Medulla oblongata (tissue), 1 donor: ENCODE measurements around the gene STKLD1.

Source experiments
- DNase-seq: peaks from one replicate; pipeline ENCODE4 v3.0.0-alpha.2; 2015; ENCODE audit errors: extremely low spot score

Gene STKLD1

DNA sequence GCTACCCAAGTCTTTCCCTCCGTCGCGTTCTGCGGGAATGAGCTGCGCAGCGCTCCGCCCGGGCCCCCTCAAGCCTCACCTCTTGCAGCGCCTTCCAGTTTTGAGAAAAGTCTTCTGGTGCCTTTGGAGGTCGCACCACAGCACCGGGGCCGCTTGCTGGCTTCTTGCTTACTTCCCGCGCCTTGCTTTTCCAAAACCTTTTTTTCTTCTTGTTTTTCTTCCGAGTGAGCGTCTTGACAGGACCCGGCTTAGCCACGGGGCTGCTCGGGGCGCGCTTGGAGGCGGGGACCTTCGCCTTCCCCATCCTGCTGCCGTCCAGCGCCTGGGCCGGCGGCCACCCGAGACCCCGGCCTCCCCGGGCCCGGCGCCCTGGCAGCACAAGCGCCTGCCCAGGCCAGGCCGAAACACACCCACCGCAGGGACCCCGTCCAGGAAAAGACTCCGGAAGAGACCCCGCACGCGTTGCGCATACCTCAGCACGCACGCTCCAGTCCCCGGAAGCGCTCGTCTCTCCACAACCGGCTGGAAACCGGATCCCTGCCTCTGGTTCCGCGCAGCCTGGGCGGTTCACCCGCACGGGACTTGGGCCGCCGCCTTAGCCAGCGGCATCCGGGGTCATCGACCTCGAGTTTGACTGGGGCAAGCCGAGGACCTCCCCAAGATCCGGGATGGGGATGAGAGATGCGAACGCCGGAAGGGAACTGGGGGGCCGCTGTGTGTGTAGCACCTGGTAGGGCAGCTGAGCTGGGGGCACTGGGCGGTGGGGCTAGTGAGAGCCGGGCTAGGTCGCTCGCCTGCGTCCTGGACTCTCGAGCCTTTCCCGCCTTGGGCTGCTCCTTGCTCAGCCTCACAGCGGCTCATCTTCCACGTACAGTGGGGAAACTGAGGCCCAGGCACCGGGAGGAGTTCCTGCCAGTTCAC lies 41.6 kb downstream of the STKLD1 start, which contains the start of gene REXO4:
Gene REXO4, minus strand, starts transcription at position 470 of the 921 bp plus-strand sequence. Its CDS starts 166 bp downstream, at position 304.
- DNase-seq: peak; percentile 76

DNA sequence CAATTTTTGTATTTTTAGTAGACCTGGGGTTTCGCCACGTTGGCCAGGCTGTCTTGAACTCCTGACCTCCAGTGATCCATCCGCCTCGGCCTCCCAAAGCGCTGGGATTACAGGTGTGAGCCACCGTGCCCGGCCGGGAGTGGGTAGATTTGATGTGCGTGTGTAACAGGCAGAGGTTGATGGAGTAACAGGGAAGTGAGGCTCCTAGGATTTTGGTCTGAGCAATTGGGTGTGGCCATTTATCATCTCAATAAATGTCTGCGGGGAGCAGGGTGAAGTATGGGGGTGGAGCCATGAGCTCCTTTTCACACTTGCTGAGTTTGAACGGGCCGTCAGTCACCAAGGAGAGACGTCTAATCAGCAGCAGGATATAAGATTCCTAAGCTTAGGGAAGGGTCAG lies 42.8 kb downstream of the STKLD1 start:
- DNase-seq: no peak

DNA sequence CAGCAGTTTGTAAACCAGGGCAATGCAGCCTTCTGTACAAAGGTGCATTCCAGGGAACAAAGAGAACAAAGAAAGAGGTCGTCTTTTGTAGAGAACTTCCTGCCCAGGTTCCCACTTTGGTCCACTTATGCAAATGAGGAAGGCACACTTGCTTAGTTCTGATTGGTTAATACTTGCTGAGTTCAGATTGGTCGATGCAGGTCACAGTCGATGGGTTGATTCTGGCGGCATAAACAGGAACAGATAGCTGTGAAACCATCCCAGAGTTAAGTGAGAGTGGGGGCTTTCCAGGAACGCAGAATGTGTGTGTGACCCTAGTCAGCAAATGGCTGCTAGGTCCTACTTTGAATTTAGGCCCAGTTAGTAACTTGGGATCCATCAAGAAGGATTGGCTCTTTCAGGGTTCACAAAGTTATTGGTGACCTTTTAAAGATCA lies 44.2 kb downstream of the STKLD1 start:
- no peak for DNase-seq

DNA sequence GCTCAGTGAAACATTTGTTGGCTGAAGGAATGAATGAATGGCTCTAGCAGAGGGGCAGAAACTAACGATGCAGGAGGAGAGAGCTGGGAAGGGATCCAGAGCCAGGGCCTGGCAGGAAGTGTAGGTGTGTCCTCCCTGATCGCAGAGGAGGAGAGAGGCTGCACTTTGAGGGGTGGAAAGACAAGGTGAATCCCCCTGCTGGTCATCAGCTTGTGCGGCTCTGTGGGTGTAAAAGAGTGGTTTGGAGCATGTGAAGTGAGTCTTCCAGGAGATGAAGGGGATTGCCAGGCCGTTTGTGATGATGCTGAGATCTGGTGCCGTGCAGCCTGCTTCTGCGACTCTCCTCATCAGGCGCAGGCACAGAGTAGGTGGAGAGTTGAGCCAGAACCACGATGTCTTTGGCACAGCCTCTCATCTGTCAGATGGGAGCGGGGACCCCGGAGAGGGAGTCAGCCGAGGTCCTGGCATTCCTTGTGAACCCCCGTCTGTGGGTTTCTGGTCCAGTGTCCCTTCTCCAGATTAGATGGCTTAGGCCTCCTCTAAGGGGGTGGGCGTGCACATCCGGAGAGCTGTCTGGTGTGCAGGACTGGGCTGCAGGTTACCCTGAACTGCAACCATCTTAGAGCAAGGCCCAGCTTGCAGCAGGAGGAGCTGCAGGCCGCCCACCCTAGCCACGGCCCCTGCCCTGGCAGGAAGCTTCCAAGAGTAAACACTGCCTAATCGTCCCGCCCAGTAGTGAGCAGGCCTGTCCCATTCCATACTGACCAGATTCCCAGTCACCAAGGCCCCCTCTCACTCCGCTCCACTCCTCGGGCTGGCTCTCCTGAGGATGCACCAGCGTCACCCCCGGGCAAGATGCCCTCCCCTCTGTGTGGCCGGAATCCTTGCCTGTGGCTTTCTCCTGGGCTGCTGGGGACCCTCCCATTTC lies 45.7 kb downstream of the STKLD1 start, which contains the start of gene ADAMTS13:
Gene ADAMTS13, plus strand, starts transcription at position 753 of the 928 bp plus-strand sequence. Its CDS starts 77 bp downstream, at position 830.
- DNase-seq: no peak

DNA sequence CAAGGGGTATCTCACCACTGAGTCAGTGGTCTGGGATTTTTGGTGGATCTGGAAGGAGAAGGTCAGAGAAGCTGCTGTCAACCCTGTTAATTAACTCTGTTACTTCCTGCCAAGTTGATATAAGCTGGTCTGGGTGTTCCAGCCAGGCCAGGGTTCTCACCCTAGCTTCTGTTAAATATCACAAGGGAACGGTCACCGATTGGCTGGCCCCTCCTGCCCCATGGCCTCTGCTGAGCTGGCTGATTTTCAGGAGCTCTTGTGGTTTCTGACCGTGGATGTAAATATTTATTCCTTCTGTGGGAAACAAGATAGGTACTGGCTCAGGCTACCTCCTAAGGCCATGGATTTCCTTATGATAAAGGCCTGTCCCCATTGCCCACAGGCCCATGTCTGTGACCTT lies 47.0 kb downstream of the STKLD1 start:
- DNase-seq: no peak

DNA sequence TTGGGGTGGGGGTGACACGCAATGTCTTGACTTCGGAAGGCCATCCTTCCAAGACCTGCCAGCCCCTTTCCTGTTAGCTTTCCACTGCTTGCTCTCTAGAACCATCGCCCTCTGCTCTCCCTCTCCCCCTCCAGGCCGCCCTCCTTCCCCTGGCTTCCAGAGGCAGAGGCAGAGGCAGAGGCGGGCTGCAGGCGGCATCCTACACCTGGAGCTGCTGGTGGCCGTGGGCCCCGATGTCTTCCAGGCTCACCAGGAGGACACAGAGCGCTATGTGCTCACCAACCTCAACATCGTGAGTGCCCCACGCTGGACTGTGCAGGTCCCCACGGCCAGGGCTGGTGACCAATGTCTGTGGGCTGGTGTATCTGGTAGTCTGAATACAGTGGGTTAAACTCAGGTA lies 48.0 kb downstream of the STKLD1 start:
- no peak for DNase-seq

DNA sequence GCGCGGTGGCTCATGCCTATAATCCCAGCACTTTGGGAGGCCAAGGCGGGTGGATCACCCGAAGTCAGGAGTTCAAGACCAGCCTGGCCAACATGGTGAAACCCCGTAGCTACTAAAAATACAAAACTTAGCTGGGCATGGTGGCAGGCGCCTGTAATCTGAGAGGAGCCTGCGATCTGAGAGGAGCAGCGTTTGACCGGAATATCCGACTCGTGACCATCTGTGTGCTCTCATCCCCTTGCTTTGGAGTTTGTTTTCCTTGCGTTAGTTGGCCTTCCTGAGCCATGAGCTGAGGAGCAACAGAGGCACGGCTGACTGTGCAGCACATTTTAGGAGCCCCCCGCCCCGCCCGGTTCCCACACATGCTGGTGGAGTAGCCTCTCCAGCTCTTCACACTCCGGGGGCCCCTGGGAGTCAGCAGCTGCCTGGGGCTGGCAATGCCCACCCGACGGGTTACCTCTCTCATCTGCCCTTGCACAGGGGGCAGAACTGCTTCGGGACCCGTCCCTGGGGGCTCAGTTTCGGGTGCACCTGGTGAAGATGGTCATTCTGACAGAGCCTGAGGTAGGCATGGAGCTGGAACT lies 49.0 kb downstream of the STKLD1 start:
- no peak for DNase-seq

DNA sequence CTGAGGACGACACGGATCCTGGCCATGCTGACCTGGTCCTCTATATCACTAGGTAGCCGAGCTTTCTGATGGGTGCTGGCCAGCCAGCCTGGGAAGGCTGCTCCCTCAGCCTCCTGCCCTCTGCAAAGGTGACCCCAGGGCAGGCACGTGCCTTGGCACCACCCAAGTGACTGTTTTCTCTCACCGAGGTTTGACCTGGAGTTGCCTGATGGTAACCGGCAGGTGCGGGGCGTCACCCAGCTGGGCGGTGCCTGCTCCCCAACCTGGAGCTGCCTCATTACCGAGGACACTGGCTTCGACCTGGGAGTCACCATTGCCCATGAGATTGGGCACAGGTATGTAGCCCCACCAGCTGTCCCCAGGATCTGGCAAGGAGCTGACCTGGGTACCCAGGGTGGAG lies 49.8 kb downstream of the STKLD1 start:
- DNase-seq: no peak

DNA sequence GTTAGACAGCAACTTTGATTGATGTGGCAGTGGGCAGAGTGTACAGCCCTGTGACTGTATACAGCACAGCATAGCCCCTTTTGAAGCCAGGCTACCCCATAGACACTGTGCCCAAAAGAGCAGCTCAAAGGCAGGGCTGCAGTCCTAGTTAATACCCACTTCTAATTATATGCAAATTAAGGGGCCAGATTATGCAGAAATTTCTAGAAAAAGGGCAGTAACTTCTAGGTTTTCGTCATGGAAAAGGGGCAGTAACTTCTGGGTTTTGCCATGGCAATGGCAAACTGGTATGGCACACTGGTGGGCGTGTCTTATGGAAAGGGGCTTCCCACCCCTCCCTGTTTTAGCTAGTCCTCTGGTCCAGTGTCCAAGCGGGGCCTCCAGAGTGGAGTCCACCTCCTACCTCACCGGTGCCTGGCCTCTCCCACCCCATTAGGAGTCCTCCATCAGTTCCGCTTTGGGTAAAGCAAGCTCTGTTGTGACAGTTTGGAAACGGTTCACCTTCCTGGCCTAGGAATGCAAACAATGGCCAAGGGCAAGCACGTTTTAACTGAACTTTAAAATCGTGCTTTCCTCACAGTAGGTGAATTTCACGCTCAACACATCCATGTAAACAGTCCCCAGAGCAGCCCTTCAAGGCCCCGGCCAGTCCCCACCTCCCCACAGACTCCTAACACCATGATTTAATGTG lies 51.6 kb downstream of the STKLD1 start:
- DNase-seq: no peak

DNA sequence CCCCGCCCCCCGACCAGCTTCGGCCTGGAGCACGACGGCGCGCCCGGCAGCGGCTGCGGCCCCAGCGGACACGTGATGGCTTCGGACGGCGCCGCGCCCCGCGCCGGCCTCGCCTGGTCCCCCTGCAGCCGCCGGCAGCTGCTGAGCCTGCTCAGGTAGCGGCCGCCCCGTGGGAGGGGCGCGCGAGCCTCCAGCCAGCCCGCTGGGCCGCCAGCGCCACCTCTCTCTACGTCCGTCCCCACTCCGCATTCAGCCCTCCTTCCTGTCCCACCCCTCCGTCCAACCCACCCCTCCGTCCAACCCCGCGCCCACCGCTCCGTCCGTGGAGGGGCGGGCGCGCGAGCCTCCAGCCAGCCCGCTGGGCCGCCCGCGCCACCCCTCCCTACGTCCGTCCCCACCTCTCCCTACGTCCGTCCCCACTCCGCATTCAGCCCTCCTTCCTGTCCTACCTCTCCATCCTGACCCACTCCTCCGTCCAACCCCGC lies 52.5 kb downstream of the STKLD1 start:
- DNase-seq: no peak

DNA sequence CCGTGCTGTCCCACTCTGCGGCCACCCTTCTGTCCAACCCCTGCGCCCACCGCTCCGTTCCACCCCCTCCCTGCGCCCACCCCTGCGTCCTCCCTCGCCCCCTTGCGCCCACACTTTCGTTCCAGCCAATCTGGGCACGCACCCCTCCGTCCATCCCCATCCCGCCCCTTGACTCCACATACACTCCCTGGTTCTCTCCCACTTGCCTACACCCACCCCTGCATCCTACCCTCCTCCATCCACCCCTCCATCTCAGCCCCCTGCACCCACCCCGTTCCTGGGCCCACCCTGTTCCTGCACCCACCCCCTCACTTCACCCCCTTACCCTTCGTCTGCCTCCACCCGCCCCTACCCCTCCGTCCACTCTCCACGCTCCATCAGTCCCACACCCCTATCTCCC lies 53.0 kb downstream of the STKLD1 start:
- DNase-seq: no peak

DNA sequence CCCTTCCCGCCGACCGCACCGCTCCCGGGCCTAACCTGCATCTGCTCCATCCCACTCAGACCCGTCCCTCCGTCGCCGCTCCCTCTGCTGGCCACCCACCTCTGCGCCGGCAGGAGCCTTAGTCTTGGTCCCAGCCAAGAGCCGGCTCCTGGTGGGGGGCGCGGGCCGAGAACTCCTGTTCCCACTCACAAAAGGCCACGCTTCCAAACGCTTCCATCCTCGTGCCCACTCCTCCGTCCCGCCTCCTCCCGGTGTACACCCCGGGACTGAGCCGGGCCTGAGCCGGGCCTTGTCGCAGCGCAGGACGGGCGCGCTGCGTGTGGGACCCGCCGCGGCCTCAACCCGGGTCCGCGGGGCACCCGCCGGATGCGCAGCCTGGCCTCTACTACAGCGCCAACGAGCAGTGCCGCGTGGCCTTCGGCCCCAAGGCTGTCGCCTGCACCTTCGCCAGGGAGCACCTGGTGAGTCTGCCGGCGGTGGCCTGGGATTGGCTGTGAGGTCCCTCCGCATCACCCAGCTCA lies 53.5 kb downstream of the STKLD1 start:
- no peak for DNase-seq

DNA sequence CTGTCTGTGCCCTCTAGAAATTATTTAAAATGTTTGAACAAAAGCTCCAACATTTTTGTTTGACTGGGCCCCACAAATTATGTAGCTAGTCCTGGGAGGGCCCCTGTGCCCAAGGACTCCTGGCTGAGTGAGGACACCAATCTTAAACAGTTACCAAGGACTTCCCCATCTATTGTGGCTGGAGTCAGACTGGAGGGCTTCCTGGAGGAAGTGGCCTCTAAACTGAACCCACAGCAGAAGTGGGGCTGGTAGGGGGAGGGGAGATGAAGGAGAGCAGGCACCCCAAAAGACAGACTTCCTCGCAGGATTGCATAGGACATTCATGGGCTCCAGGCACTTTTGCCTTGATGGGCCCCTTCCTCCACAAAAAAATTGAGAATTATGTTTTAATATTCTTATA lies 54.1 kb downstream of the STKLD1 start:
- DNase-seq: no peak

DNA sequence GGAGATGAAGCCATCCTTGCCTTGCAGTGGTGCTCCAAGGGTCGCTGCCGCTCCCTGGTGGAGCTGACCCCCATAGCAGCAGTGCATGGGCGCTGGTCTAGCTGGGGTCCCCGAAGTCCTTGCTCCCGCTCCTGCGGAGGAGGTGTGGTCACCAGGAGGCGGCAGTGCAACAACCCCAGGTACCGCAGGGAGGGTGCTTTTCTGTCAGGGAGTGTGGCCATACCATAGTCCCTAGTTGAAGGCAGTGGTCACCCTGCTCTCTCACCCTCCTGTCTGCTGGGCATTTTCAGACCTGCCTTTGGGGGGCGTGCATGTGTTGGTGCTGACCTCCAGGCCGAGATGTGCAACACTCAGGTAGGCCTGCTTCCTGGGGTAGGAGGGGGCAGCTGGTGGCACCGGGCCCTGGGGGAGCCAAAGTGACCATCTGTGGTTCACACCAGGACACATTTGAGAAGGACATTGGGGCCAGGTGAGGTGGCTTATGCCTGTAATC lies 57.2 kb downstream of the STKLD1 start:
- DNase-seq: no peak

DNA sequence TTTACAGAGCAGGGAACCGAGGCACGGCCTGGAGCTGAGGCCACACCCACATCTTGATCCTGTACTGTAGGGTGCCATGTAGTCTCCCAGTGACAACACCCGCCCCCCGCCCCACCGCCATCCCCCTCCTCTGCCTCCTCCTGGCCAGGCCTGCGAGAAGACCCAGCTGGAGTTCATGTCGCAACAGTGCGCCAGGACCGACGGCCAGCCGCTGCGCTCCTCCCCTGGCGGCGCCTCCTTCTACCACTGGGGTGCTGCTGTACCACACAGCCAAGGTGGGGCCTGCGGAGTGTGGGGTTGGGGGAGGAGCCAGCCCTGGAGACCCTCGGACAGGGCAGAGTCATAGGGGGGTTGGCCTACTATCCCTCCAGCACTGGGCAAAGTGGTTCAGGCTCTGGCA lies 60.5 kb downstream of the STKLD1 start:
- no peak for DNase-seq

DNA sequence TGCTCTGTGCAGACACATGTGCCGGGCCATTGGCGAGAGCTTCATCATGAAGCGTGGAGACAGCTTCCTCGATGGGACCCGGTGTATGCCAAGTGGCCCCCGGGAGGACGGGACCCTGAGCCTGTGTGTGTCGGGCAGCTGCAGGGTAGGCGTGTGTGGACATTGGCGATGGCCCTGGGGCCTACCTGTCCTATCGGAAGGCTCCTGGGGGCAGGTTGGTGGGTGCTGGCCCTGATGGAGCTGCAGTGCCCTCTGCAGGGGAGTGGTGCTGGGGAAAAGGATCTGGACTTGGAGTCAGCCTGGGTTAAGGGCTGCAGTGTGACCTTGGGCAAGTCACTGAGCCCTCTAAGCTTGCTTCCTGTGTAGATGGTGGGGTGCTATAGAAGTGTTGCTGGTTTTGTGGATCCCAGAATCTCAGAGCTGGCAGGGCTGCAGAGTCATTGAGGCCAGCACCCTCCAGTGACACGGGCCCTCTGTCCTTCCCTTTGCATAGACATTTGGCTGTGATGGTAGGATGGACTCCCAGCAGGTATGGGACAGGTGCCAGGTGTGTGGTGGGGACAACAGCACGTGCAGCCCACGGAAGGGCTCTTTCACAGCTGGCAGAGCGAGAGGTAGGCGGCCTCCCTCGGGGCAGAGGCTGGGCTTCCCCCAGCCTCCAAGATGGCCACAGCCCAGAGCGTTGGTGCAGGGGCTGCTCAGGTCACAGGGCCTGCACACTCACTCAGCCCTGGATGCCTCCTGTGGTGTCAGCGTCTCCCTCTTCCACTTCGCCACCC lies 61.8 kb downstream of the STKLD1 start:
- DNase-seq: no peak

DNA sequence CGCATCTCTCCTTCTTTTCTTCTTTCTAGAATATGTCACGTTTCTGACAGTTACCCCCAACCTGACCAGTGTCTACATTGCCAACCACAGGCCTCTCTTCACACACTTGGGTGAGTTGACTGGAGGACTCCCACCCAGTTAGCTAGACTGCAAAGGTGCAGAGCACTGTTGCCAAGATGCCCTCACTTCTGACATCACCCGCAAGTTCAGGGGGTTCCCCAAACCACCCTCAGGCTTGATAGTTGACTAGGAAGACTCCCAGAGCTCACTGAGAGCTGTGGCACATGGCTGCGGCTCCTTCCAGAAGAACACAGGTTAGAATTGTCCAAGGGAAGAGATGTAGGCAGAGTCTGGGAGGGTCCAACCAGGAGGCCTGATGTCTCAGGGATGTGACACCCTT lies 63.2 kb downstream of the STKLD1 start:
- DNase-seq: no peak

DNA sequence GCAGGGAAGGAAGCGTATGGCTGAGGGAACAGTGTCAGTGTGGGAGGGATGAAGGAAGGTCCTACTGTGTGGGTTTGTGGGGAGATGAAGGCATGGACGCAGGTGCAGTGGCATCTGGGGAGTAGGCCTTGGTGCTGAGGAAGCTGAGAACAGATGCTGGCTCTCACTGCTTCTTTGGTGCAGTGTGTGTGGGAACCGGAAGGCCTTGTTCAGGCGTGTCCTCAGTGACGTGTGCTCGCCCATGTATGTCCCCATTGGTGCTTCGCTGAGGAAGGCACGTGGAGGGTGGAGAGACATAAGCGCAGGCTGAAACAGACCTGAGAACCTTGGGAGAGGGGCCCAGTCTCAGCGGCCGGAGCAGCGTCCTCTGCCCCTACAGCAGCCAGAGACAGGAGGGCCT lies 64.7 kb downstream of the STKLD1 start:
- no peak for DNase-seq

DNA sequence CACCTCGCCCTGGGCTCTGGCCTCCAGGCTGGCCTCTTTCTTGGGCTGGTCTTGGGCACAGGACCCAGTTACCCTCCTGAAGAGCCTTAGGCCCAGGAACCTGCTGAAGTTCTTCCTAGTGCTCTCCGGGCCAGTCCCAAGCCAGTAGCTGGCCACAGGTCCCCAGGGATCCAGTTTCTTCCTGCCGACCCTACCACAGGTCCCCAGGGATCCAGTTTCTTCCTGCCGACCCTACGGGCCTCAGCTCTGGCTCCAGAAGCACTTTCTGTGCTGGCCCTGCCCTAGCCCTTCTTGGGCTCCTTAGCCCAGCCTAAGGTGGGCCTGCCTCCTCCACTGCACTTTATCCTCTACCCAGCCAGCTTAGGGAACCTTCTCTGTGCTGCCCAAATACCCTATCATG lies 65.4 kb downstream of the STKLD1 start:
- DNase-seq: no peak

DNA sequence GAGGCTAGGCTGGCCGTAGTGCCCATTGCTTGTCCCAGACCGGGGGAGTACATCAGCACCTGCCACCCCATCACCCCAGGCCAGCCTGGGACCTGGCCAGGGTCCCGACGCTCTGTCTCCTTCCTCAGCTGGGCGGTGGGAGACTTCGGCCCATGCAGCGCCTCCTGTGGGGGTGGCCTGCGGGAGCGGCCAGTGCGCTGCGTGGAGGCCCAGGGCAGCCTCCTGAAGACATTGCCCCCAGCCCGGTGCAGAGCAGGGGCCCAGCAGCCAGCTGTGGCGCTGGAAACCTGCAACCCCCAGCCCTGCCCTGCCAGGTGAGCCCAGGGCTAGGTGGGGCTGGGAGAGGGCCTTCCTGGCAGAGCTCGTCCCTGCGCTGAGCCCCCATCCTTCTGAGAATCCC lies 67.1 kb downstream of the STKLD1 start:
- no peak for DNase-seq
